ENCODE data around the gene PHOSPHO1.

Gene PHOSPHO1

DNA sequence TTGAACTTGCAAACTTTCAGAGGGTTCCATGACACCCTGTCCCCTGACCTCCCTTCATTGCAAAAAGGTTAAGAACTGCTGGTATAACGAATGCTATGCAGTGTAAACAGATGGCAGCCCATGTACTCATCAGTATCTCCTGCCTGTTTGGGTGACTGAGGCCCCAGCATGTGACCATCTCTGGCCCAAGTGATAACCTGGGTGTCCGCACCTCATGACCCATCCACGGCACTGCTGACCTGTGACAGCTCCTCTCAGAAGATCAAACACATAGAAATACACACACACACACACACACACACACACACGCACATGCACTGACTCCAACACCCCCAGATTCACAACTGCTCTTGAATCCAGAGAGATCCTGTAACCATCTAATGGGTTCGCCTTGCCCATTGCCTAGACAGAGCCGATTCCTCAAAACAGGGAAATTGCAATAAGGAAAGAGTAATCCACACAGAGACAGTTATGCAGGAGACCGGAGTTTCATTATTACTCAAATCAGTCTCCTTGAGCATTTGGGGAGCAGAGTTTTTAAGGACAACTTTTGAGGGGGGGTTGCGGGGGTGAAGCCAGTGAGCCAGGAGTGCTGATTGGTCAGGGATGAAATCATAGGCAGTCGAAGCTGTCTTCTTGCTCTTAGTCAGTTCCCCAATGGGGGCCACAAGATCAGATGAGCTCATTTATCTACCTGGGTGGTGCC lies 11.3 kb upstream of the PHOSPHO1 start:
- DNase-seq: no peak

GRCh38 chr17:49241040-49241439 lies 10.5 kb upstream of the PHOSPHO1 start:
- DNase-seq: no peak

DNA sequence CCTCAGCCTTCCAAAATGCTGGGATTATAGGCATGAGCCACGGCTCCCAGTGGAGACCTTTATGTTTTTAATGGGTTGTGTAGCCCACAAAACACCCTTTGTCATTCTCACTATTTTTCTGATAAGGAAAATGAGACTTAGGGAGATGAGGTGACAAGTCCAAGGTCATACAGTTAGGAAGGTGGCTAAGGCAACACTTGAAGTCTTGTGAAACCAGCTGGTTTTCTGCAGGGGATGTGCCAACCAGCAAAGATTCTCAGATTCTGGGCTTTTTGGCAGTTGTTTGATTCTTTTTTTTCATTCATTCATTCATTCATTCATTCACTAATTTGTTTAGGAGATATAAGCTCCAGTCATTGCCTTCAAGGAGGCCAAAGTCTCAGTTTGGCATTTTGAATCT lies 10.0 kb upstream of the PHOSPHO1 start:
- DNase-seq: no peak

DNA sequence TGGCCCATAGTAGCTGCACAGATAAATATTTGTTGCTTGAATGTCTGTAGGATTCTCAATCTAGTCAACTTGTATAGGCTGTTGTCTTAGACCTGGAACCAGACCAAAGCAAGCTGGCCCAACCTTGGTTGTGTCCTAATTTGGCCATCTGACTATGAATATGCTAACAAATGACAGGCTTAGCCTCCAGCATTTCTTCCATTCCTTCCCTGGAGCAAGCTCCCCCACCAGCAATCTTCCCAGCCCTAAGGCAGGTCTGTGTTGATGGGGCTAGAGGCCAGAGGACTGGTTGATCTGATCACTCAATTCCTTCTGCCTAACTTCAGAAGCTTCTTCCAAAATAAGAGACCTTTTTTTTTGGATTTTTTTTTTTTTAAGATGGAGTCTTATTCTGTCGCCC lies 9.4 kb upstream of the PHOSPHO1 start:
- DNase-seq: no peak

DNA sequence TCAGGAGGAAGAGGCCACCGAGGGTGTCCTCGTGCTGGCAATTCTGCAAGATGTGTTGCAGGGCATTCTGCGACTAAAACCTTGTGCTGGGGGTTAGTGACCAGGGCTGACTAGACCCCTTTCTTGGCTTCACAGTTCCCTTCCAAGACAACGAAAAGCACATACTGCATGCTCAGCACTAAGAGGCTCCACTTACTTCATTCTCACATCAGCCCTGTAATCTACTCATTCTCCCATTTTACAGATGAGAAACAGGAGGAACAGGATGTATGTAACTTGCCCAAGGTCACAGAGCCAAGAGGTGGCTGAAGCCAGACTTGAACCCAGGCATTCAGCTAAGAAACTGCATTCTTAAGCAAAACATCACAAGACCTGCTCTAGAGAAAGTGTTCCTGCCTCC lies 5.3 kb upstream of the PHOSPHO1 start:
- DNase-seq: no peak

GRCh38 chr17:49234509-49235080 lies 4.0 kb upstream of the PHOSPHO1 start:
- no peak for DNase-seq

- no peak for DNase-seq
These were observed 942 bp upstream of the PHOSPHO1 start for GRCh38 chr17:49231563-49231894.

GRCh38 chr17:49229805-49230600 lies 584 bp downstream of the PHOSPHO1 start:
- DNase-seq: no peak

GRCh38 chr17:49229076-49229804 lies 1.3 kb downstream of the PHOSPHO1 start:
- no peak for DNase-seq

GRCh38 chr17:49227436-49228261 lies 2.9 kb downstream of the PHOSPHO1 start:
- DNase-seq: peak; percentile 74 to 91

DNA sequence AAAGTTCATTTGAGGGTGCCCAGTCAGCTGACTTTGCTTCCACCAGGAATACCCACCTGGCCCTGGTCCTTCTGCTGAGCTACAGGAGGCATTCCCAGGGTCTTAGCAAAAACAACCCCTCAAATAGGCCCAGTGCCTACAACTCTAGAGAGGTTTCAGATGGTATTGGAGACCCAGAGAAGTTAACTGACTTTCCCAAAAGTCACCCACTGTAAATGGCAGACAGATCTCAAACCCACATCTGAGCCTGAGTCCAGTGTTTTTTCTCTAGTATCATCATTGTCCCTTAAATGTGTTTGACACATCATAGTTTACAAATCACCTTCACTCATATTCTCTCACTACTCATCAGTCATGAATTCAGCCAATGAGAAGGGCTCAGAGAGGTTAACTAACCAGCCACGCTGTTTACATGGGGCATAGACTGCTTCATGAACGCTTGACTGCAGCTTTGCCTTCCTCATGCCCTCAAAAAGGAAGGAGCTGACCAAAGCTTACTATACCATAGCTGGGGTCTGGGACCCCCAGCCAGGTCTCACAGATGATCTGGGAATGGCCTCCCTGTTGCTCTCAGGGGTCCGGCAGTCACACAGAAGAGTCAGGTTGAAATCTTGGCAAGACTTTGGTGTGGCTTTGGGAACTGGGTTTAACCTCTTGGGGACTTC lies 3.7 kb downstream of the PHOSPHO1 start:
- no peak for DNase-seq

- DNase-seq: no peak
These were observed 4.9 kb downstream of the PHOSPHO1 start for GRCh38 chr17:49225554-49226236.

- DNase-seq: no peak
These were observed 5.6 kb downstream of the PHOSPHO1 start for GRCh38 chr17:49224997-49225337.

DNA sequence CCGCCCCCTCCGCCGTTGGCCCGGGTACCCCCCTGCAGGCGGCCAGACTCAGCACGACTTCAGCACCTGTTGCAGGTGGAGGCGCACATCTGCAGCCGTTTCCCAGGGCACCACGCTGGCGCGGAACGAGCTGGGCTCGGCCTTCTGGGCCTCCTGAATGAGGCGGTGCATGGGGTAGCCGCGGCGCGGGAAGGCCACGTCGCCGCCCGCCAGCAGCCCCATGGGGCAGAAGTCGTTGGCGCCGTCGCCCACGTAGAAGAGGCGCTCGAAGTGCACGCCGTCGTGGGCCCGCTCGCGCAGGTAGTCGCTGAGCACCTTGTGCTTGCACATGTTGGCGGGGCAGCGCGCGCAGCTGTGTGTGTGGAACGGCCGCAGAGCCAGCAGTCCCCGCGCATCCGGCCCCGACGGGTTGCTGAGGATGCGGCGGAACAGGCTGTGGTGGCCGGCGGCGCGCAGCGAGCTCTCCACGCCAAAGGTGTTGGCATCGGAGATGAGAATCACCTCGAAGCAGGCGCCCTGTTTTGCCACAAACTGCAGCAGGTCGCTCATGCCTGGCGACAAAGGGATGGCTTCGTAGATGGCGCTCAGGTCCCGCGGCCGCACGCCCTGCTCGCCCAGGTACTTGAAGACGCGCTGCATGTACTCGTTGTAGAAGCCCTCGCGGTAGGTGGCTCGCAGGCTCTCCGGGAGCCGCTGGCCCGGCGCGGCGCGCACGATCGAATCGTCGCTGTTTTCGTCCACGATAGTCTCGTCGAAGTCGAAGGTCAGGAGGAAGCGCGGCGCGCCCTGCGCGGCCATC lies 6.2 kb downstream of the PHOSPHO1 start:
- no peak for DNase-seq

GRCh38 chr17:49223517-49224197 lies 6.9 kb downstream of the PHOSPHO1 start:
- peak; percentile 40 to 55 for DNase-seq

- no peak for DNase-seq
These were observed 7.4 kb downstream of the PHOSPHO1 start for GRCh38 chr17:49223168-49223516.

- no peak for DNase-seq
These were observed 10.6 kb downstream of the PHOSPHO1 start for GRCh38 chr17:49219987-49220386.

DNA sequence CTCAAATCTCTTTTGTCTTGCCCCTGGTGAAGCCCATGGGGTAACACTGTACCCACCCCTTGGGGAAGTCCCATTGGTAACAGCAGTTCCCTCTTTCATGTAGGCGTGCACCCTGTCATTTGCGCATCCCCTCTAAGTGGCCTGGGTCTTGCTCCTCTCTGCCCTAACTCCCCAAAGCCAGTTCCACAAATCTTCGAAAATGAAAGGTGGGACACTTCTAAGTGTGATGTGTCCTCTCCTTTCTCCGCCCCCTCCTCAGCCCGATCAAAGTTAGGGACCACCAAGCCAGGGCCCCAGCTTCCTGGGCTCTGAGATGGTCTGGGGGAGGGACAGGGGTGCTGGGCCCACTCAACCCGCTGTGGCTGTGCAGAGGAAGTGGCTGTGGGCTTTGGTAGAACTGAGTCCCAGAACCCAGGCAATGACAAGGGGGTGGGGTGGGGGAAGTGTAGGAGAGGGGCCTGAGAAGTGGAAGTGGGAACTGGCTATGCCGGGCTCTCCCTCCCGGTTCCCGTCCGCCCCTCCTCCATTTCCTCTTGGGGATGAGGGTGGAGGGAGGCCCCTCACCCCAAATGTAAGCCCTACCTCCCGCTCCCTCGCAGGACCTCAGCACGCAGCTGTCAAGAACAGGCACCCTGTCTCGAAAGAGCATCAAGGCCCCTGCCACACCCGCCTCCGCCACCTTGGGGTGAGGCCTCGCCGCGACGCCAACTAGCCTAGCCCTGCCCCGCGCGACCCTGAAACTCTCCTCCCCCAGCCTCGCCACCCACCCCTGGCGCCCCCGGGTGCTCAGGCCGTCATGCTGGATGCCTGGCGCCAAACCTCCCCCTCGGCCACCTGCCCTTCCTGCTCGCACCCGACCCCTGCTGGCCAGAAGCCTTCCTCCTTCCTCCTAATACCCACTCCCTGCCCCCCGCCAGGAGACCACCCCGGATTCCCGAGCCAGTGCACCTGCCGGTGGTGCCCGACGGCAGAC lies 11.4 kb downstream of the PHOSPHO1 start:
- peak; percentile 47 to 69 for DNase-seq

All from Kasumi-1 (cell line).